DMS53 treated with DMSO at 0.1 percent for 48 hours (cell line): Measurements from ENCODE around the gene CPT1B.
"Not testable (repeated sequence)": the region's sequence is repeated elsewhere in the genome, so short reads cannot be mapped to it uniquely, and the experiment has no call there.

Experiments used
- DNase-seq: peaks from one replicate; lab custom pipeline; 2025; ENCODE audit not compliant: unreplicated experiment; lab: John Stamatoyannopoulos, UW

Gene CPT1B

DNA sequence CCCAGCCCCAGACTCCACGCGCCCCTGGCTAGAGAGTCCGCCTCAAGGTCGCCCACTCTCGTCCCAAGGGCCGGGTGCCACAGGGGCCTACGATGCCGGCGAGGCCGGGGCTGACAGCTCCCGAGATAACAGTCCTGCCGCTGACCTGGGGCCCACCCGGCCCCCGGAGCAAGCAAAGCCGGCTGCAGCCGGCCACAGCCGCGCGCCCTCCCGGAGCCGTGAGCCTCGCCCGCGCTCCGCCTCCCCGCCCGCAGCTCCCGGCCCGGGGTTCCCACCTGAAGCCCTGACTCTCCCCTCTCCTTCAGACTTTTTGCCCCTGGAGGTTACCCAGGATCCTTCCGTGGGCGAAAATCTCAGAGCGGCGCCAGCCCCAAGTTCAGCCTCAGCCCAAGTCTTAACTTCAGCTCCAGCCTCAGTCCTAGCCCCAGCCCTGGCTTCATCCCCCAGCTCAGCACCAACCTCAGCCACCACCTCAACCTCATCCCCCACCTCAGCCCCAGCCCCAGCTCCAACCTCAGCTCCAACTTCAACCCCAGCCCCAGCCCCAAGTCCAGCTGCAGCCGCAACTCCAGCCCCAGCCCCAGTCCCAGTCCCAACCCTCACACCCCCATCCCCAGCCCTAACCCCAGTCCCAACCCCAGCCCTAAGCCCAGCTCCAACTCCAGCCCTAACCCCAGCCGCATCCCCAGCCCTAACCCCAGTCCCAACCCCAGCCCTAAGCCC, 30.8 kb downstream of the CPT1B start:
- no peak for DNase-seq

DNA sequence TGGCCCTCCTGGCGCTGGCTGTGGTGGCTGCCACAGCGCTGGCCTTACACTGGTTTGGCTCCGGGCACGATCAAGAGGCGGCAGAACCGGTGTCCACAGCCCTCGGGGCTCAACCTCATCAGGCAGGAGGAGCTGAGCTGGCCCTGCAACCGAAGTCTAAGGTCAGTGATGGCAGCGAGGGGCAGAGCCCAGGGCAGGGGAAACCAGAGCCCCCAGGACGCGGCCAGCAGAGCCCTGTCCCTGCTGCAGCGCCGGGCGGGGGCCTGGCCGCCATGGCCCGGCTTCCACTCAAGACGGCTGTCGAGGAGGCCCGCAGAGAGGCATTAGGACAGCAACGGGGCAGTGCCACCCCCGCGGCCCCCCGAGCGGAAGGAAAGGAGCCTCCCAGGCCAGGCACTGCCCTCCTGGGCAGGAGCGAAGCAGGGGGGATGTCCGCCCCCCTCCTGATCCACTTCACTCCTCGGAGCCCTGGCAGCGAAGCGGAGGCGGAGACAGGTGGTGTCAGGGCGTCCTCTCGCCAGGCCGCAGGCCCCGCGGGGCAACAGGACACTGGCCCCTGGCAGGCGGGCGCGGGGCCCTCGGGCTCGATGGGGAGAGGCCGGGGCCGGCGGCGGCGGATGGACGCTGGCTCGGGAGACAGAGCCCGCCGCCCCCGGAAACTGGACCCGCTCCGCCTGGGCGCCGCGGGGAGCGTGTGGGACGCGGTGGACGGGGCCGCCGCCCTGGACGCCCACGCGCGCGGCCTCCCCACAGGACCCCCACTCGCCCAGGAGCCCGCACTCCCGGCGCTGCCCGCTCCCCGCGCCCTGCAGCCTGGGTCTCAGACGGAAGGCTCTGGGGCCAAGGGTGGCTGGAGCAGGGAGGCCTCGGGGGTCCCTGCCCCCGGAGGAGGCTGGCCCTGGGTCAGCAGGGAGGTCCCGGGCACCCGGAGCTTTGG, 31.6 kb downstream of the CPT1B start:
- no peak for DNase-seq

DNA sequence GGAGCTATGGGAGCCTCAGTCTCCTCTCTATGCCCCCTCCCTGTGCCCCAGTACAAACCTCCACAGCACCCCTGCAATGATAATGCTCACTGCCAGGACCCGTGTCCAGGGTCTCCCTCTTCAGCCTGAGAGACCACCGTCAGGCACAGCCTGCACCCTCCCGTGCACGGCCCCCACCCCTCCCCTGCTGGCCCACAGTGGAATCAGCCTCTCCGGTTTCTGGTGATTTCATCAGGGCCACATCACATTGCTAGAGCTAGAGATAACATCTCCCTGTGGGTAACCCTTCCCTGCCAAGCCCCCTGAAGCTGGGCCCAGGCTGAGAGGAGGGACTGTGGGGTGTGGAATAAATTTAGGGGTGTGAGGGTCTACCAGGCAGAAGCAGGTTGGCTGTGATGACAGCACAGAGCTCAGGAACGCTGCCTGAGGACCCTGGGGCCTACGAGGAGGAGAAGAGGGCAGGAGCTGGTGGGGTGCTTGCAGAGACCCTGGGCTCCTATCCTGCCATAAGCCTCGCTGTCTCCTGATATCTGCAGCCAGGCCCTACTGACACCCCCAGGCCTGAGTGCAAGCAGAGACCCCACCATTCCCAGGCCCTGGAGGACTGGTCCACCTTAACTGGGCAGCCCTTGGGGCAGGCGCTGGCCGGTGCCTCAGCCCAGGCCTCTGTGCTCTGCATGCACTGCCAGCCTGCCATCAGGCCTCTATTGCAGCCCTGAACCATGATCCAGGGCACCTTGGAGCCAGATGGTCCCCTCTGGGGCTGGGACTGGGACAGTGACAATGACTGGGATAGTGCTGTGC, 32.5 kb downstream of the CPT1B start, which contains the start of gene KLHDC7B:
TSS of gene KLHDC7B (plus strand) at position 378 of the 804 bp plus-strand sequence. CDS start at position 723, 345 bp downstream.
- no peak for DNase-seq

DNA sequence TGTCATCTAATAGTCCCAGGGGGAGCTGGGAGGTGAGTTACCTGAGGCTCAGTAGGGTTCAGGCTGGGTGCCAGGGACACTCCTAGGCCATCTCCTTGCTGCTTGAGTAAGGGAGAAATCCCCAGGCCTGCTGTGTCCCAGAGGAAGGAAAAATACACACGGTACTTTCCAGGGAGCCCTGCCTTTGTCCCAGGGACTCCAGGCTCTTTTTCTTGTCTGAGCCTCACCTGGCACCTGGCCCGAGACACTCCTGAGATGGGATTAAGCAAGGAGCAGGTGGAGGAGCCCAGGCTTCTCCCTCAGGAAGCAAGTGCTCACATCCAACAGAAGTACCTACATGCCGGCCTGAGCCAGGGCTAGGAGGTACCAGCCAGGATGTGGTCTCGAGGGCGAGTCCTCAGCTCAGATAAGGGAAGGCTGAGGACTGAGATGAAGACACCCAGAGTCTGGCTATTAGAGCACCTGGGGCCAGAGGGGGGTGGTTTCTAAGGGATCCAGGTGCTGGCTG, 33.4 kb downstream of the CPT1B start:
- peak; percentile 18 for DNase-seq

DNA sequence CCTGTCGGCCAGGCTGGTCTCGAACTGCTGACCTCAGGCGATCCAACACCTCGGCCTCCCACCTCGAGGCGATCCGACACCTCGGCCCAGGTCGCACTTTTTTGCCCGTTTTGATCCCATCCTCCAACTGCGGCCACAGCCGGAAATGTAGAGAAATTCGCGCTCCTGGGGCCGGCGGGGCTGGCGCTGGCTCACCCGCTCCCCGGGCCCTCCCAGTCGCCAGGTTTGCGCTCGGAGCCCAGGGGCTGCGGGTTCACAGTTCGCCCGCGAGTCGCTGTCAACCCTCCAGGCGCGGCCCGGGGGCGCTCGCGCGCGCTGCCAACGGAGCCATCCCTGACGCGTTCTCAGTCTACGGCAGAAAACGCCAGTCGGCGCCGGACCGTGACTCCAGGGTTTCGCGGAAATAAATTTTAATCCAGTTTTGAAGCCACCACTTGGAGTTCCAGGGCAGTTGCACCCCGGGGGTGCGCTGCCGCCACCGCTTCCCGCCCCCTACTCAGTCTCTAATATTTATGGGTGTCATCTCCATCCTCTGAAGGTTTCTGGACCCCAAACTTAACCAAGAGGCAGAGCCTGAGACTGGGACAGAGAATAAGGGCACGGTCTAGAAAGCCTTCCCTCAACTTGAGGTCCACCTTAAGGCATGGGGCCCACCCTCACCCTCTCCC, 34.0 kb downstream of the CPT1B start:
- peak; percentile 56 for DNase-seq

DNA sequence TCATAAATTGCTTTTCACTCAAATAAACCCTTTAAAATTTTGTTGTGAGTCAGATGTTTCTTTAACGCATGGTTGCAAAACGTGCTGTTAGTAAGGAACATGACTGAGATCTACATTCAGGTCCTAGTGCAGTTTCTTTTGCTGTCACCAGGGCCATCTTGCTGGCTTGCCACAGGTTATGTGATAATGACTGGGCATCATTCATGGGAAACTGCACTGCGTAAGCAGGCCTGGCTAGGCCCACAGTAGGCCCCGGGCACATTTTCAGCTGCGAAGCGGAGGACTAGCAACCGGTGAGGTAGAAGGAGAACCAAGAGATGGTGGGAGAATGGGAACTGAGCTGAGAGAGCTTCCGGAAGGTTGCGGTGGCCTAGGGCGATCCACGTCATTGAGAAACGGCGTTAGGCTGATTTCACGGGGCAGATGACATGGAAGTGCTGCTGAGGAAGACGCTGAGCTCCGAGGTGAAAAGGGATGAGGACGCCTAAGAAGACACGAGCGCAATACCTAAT, 35.8 kb downstream of the CPT1B start:
- DNase-seq, result no peak

DNA sequence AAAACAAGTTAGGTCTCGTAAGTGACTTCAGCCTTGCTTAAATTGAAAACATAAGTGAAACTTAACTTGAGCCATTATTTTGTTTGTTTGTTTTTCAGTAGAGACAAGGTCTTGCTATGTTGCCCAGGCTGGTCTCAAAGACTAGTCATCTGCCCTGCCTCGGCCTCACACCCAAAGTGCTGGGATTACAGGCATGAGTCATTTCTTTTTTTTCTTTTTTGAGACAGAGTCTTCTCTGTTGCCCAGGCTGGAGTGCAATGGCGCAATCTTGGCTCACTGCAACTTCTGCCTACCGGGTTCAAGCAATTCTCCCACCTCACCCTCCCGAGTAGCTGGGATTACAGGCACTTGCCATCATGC, 36.6 kb downstream of the CPT1B start:
- DNase-seq, result not testable (repeated sequence)

DNA sequence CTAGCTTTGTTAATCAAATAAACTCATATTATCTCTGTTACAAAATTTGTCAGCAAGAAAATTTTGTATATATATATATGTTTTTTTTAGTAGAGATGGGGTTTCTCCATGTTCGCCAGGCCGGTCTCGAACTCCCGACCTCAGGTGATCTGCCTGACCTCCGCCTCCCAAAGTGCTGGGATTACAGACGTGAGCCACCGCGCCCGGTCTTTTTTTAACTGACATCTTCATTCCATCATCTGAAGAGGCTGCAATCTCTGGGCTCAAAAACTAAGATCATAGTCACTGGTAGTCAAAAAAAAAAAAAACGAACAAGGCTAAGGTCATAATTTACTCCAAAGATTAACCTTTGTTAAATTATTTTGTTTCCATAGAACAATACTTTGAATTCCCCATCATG, 37.8 kb downstream of the CPT1B start:
- DNase-seq, result no peak

DNA sequence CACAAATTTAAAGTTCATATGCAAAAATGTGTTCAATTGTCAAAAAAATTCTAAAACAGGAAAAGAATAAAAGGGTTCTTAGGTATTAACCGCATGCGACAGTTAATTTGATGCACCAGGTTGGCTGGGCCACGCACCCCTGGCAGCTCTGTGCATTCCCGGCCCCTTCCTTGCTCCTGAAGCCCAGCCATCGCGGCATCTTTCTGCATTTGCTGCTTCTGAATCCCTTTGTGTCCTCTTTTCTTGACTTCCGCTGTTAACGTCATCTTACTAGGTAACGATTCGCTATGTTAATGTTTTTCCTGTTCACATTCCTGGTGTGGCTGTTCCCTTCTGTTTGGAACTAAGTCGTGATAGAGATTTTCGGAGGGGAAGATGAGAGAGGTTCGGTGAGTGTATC, 40.5 kb downstream of the CPT1B start:
- DNase-seq, result no peak

DNA sequence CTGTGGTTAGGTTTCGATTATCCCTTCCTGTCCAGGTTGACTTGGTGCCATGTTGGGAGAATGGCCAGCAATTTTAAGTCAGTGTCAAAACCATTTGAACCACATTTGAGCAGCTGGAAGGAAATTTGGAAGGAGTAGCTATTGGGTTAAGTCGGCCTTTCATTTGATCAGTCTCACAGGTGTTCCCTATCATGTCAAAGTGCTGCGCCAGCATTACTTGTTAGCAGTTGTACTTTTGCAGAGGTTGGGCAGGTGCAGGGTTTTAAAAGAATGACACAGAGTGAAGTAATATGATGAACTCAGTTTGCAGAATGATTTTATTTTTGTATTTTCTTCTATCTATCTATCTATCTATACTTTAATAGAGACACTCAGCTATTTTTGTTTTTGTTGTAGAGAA, 42.0 kb downstream of the CPT1B start:
- no peak for DNase-seq

DNA sequence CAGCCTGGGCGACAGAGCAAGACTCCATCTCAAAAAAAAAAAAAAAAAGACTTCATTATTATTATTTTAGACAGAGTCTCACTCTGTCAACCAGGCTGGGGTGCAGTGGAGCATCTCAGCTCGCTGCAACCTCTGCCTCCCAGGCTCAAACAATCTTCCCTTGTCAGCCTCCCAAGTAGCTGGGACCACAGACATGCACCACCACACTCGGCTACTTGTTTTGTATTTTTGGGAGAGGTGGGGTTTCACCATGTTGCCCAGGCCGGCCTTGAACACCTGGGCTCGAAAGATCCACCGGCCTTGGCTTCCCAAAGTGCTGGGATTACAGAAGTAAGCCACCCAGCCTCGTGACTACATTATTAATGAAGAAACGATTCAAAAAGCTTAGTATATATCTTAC, 43.1 kb downstream of the CPT1B start:
- no peak for DNase-seq

DNA sequence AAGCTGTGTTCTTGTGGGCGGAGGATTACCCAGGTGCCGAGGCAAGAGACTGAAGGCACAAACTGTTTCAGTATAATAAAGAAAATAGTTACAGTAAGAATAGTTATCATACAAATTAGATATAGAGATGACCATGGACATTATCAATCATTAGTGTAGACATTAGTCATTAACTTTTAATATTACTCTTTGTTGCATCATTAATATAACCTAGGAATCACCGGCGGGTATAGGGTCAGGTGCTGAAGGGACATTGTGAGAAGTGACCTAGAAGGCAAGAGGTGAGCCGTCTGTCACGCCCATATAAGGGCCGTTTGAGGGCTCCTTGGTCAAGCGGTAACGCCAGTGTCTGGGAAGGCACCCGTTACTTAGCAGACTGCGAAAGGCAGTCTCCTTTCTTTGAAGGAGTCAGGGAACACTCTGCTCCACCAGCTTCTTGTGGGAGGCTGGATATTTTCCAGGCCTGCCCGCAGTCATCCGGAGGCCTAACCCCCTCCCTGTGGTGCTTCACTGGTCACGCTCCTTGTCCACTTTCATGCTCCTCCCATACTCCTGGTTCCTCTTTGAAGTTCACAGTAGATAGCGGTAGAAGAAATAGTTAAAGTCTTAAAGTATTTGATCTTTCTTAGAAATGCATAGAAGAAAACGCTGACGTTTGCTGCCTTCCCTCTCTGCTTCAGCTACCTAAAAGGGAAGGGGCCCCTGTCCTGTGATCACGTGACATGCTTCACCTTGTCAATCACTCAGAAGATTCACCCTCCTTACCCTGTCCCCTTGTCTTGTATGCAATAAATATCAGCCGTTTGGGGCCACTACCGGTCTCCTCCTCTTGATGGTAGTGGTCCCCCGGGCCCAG, 44.1 kb downstream of the CPT1B start:
- peak; percentile 18 for DNase-seq

DNA sequence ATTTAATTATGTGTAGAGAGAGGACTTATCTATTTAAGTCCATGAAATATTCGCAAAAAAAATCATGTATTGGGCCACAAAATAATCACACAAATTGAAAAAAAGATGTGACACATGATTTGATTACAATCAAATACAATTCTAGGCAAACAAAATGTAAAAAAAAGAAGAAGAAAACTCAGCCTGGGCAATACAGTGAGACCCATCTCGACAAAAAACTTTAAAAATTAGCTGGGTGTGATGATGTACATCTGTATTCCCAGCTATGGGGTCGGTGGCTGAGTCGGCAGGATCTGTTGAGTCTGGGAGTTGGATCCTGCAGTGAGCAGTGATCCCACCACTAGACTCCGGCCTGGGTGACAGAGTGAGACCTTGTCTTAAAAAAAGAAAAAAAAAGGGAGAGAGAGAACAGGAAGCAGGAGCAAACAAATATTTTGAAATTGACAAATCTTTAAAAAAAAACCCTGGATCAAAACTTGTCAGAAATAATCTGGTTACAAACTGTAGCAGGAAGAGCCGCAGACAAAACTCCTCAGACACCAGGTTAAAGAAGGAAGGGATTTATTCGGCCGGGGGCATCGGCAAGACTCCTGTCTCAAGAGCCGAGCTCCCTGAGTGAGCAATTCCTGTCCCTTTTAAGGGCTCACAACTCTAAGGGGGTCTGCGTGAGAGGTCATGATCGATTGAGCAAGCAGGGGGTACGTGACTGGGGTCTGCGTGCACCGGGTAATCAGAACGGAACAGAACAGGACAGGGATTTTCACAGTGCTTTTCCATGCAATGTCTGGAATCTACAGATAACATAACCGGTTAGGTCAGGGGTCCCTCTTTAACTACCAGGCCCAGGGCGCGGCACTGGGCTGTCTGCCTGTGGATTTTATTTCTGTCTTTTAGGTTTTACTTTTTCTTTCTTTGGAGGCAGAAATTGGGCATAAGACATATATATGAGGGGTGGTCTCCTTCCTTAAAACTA, 45.1 kb downstream of the CPT1B start:
- DNase-seq, result no peak

DNA sequence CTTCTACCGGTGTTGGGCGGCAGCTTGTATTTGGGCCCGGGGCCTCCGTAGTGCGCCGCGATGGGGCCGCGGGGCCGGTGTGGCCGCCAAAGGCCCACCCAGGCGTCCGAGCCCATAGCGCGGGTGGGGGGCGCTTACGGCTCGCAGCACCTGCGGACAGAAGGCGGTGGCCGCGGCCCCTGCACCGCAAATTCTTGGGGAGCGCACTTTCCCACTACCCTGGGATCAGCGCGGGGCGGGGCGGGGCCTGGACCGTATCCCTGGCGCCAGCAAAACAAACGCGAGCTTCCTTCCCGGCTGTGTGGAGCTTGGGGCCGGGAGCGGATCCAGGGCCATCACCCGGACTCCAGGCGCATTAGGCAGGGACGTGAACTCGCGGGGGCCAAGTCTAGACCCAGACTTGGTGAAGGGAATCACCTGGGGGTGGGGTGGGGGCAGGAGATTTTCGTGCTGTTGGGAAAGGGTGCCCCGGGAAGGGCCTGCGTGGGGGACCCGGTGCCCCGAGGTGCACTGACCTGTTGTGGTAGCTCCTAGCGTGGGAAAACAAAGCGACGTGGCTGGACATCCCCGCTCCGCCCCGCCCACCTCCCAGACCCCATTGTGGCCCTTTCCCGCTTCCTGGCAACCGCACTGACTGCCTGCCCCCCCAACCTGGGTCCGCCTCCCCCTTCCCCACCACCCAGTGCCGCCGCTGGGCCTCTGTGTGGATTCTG, 46.1 kb downstream of the CPT1B start:
- DNase-seq, result peak; percentile 26

DNA sequence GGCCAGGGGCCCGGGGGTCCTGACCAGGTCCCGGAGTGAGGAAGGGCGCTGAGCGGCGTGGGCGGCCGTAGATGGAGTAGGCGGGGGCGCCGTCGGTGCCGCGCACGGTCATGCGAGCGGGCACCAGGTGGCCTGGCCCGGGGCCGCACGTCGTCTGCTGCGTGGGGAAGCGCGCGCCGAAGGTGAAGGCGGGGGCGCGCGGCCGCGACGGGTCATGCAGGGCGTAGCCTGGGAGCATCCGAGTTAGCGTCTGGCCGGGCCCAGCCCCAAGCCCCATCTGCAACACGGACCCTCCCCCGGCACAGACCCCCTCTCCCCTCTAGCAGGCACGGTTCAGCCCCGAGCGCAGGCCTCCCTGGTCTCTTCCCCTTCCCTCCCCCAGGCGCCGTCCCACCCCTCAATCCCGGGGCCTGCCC, 46.7 kb downstream of the CPT1B start:
- DNase-seq, result peak; percentile 40

DNA sequence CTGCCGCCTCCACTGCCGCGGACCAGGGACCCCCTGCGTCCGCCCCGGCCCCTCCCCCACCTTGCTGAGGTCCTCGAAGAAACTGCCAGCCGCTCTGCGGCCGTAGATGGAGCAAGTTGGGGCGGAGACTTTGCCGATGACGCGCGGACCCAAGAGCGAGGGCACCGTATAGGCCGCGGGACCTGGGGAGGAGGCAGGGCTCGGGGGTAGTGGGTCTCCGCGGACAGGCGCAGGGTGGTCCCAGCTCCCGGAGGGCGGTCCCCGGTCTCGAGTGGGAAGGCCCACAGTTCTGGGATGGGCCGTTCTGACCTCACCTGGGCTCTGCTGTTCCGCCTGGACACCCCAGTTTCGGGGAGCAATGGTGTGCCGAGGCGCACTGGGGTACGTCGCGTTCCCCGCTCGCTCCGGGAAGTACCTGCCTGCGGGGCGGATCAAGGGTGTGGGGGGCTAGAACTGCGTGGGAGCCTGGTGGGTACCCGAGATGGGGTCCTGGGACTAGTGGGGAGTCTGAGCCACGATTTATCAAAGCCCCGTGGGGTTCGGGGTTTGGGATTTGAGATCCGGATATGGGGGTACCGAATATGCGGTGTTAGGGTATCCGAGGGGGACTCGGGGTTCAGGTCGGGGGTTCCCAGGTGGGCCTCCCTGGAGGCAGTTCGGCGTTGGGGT, 47.2 kb downstream of the CPT1B start:
- DNase-seq, result peak; percentile 55

DNA sequence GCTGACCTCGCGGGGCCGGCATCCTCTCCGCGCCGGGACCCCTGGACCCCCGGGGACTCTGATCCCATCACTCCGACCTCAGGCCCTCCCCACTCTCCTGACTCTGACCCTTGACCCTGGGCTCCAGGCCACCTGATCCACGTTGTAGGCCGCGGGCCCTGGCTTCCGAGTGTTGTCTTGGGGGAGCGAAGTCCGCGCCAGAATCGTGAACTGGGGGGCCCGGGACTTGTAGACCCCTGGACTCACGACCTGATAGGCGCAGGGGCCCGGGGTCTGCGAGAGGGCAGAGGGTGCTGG, 47.7 kb downstream of the CPT1B start:
- DNase-seq, result no peak
